K562 treated with DMSO at 1 percent for 48 hours (cell line): ENCODE results near the gene SUPT7L. TPM values are rescaled to one million over a fixed set of nuclear protein-coding genes. Genes with fewer than 3 reads are reported as not detected.

Experiments
- total RNA-seq: library from RNA; unstranded; fragments of 300-600 nt; gene quantifications from 2 replicates; pipeline ENCODE4 v1.2.3, GENCODE V29; 2022; ENCODE audit warnings: low replicate concordance; ENCODE audit errors: extremely low read depth

Gene SUPT7L, protein sequence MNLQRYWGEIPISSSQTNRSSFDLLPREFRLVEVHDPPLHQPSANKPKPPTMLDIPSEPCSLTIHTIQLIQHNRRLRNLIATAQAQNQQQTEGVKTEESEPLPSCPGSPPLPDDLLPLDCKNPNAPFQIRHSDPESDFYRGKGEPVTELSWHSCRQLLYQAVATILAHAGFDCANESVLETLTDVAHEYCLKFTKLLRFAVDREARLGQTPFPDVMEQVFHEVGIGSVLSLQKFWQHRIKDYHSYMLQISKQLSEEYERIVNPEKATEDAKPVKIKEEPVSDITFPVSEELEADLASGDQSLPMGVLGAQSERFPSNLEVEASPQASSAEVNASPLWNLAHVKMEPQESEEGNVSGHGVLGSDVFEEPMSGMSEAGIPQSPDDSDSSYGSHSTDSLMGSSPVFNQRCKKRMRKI
- total RNA-seq: not detected in 2 replicates

DNA sequence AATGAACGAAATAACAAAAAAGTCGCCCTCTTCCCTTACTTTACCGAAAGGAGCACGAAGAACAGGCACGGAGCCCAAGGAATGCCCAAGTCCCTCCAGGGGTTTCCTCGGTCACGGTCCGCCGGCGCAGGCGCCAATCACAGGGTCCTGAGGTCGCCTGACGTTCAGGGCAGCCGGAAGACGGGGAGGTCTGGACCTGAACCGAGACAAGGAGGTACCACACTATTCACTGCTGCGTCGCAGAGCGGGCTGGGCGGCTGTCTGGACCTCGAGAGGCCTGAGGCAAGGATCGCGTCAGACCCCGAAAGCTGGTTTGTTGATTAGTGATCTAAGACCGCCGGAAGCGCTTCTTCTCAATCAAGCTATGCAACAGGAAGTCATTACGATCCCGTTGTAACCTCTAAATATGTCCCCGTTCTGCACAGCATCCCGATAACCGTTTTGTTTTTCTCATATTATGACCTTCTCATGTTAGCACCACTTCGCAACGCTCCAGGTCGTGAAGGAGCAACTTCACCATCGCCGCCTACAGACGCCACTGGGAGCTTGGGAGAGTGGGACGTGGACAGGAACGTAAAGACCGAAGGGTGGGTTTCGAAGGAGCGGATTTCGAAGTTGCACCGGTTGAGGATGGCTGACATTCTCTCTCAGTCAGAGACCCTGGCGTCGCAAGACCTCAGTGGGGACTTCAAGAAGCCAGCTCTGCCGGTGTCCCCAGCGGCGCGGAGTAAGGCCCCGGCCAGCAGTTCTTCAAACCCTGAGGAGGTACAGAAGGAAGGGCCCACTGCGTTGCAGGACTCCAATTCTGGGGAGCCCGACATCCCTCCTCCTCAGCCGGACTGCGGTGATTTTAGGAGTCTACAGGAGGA is at the start of gene SUPT7L, which contains the start of gene SLC4A1AP:
TSS of gene SUPT7L (minus strand) at position 330 of the 869 bp plus-strand sequence. CDS start 1,422 bp downstream, outside the sequence.
TSS of gene SLC4A1AP (plus strand) at position 605 of the 869 bp plus-strand sequence. CDS start at position 631, 26 bp downstream.

DNA sequence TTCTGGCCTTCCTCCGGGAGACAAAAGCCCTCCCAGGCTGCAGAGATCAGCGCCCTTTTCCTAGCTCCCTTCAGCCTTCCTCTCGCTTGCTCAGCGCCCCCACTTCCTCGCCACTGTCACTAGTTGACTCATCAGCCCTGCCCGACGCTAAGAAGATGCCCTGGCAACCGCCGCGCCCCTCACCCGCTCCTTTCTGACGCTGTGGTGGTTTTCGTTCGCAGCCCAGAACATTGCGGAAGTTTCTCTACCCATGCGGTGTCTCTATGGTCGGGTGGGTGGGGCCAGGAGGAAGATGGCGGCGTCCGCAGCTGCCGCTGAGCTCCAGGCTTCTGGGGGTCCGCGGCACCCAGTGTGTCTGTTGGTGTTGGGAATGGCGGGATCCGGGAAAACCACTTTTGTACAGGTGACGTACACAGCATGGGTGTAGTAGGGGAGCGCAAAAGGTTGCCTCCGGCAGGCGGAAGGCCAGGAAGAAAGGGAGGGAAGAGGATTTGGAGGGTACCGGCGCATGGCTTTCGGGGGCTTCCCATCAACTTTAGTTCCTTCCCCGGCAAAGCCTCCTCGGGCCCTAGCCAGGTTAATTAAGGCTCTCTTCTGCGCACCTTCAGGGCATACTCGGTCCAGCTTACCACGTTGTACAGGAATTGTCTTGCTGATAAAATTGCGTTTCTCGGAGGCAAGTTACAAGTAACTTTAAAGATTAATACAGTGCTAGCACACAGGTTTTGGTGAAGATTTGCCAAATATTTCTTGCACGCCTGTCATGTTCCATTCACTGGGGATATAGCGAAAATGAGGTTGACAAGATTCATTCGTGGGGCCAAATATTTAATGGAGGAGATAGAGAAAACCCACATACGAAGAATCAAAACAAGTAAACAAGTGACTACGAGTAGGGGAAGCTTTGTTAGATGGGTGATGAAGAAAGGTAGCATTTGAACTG is 34.4 kb downstream of the SUPT7L start, which contains the start of the genes CCDC121 and GPN1:
TSS of gene CCDC121 (minus strand) at position 246 of the 943 bp plus-strand sequence. CDS start 1,213 bp downstream, outside the sequence.
TSS of gene GPN1 (plus strand) at position 284 of the 943 bp plus-strand sequence. CDS start at position 293, 9 bp downstream.

Other genes starting within 250 kb of the SUPT7L start
- gene NRBP1, start 235.0 kb downstream of the SUPT7L start, total RNA-seq: not detected in 2 replicates
- gene KRTCAP3, start 221.2 kb downstream of the SUPT7L start, total RNA-seq: not detected in 2 replicates
- not detected in 2 replicates for gene IFT172, start 173.9 kb downstream of the SUPT7L start, total RNA-seq
- gene FNDC4, start 168.4 kb downstream of the SUPT7L start, total RNA-seq: not detected in 2 replicates
- not detected in 2 replicates for gene GCKR, start 166.8 kb downstream of the SUPT7L start, total RNA-seq
- gene ZNF512, start 80.6 kb downstream of the SUPT7L start, total RNA-seq: not detected in 2 replicates
- not detected in 2 replicates for gene CCDC121, start 34.6 kb downstream of the SUPT7L start, total RNA-seq
- not detected in 2 replicates for gene GPN1, start 34.6 kb downstream of the SUPT7L start, total RNA-seq
- gene SLC4A1AP, start 275 bp upstream of the SUPT7L start, total RNA-seq: not detected in 2 replicates
- gene MRPL33, start 108.1 kb upstream of the SUPT7L start, total RNA-seq: not detected in 2 replicates
- gene RBKS, start 226.8 kb upstream of the SUPT7L start, total RNA-seq: not detected in 2 replicates
- gene BABAM2, start 227.1 kb upstream of the SUPT7L start, total RNA-seq: not detected in 2 replicates